ENCODE data around the gene MAZ. TPM values are rescaled to one million over a fixed set of nuclear protein-coding genes. Genes with fewer than 3 reads are reported as not detected.

MAZ gene
- polyA plus RNA-seq, 1 of the 3 experiments (the other 2 are of a cell fraction): 163 TPM

DNA sequence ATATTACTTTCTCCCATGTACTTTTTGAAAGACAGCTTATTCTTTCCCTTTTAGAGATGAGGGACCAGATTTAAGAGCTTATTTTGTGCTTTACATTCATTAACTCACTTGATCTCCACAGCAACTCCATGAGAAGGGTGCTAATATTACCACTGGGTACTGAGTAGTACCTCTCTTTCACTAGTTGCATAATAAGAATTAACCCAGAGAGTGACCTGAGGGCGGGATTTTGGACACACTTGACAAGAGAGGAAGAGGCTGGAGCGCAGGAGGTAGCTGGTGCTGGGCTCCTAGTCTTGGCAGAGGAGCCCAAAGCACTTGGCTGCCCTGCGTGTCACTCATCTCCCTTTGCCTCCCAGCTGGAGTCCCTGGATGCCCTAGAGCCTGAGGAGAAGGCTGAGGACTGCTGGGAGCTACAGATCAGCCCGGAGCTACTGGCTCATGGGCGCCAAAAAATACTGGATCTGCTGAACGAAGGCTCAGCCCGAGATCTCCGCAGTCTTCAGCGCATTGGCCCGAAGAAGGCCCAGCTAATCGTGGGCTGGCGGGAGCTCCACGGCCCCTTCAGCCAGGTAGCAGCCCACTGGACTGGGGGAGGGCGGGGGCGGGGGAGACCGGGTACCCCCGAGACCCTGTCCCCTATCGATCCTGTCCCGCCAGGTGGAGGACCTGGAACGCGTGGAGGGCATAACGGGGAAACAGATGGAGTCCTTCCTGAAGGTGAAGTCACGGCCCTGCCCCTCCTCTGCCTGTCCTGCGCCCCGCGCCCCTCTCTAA is 1.7 kb upstream of the MAZ start:
- Histone ChIP-seq H3K9me3 (no peaks in the 10 kb centered on the region), H3K27ac (ENCODE audit: low read depth in 2 of 2, low read length in 1 of 2) (peak overlapping the region; percentile 89 to 93), H2AFZ (ENCODE audit: low read depth) (peak overlapping the region; percentile 56; the same call in 1 of the 2 replicates), H3K79me2 (ENCODE audit: insufficient read depth) (peaks cover 25% of the 10 kb centered on the region), H3K9me2 (no peaks in the 10 kb centered on the region), H3K4me3 (ENCODE audit: low read depth in 2 of 2, low read length in 1 of 2) (peak overlapping the region; percentile 60 to 88), H3F3A (replicated peaks; ENCODE audit: insufficient read depth) (peaks cover 36% of the 10 kb centered on the region), H3K9ac (peak overlapping the region; percentile 95), H3K4me2 (peak overlapping the region; percentile 90), H3K4me1 (ENCODE audit: control insufficient read depth in 1 of 2, insufficient read depth in 2 of 2, low read depth in 1 of 2, low read length in 1 of 2) (peaks cover 14 to 29% of the 10 kb centered on the region in 2 experiments), H3K27me3 (ENCODE audit: insufficient read depth) (no peaks in the 10 kb centered on the region), H3K36me3 (replicated peaks in 1 of 2; ENCODE audit: control insufficient read depth in 1 of 2, insufficient read depth in 2 of 2, low read length in 1 of 2) (peaks cover 18 to 30% of the 10 kb centered on the region in 2 experiments), H4K20me1 (ENCODE audit: insufficient read depth) (peaks cover 10% of the 10 kb centered on the region)
- TF ChIP-seq FOXJ3 (CRISPR knock-in tag; IDR thresholded peaks at IDR 0.05) (0 out of 2 replicates have a peak, but pooled peaks have one; percentile 7), SMC3 (IDR thresholded peaks at IDR 0.05; ENCODE audit: low read depth, low read length) (no peak), GATA2 (CRISPR knock-in tag; IDR thresholded peaks at IDR 0.05) (no peak)
- TF ChIP-seq, protein P1, sequence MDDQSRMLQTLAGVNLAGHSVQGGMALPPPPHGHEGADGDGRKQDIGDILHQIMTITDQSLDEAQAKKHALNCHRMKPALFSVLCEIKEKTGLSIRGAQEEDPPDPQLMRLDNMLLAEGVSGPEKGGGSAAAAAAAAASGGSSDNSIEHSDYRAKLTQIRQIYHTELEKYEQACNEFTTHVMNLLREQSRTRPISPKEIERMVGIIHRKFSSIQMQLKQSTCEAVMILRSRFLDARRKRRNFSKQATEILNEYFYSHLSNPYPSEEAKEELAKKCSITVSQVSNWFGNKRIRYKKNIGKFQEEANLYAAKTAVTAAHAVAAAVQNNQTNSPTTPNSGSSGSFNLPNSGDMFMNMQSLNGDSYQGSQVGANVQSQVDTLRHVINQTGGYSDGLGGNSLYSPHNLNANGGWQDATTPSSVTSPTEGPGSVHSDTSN (IDR thresholded peaks at IDR 0.05): 0 out of 2 replicates have a peak, but pooled peaks have one; percentile 28
- TF ChIP-seq, protein P2, sequence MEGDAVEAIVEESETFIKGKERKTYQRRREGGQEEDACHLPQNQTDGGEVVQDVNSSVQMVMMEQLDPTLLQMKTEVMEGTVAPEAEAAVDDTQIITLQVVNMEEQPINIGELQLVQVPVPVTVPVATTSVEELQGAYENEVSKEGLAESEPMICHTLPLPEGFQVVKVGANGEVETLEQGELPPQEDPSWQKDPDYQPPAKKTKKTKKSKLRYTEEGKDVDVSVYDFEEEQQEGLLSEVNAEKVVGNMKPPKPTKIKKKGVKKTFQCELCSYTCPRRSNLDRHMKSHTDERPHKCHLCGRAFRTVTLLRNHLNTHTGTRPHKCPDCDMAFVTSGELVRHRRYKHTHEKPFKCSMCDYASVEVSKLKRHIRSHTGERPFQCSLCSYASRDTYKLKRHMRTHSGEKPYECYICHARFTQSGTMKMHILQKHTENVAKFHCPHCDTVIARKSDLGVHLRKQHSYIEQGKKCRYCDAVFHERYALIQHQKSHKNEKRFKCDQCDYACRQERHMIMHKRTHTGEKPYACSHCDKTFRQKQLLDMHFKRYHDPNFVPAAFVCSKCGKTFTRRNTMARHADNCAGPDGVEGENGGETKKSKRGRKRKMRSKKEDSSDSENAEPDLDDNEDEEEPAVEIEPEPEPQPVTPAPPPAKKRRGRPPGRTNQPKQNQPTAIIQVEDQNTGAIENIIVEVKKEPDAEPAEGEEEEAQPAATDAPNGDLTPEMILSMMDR (IDR thresholded peaks at IDR 0.05): no peak
- 23% methylated on average over 21 of the region's 26 CpGs for WGBS (ENCODE audit: low lambda C conversion rate)
- CTCF ChIA-PET: interaction anchor here (1.0 to 2.3 kb wide), 5 partner anchors 12 to 95 kb away, joined by 3 to 17 read pairs (median 5); partner anchors contain the start of genes ASPHD1, KIF22, MVP and PAGR1
- POLR2A ChIA-PET: interaction anchor here (0.6 to 4.0 kb wide), 6 partner anchors 10 to 261 kb away, joined by 3 to 19 read pairs (median 4); partner anchors contain the start of genes ALDOA and KIF22
- no peak for DNase-seq

DNA sequence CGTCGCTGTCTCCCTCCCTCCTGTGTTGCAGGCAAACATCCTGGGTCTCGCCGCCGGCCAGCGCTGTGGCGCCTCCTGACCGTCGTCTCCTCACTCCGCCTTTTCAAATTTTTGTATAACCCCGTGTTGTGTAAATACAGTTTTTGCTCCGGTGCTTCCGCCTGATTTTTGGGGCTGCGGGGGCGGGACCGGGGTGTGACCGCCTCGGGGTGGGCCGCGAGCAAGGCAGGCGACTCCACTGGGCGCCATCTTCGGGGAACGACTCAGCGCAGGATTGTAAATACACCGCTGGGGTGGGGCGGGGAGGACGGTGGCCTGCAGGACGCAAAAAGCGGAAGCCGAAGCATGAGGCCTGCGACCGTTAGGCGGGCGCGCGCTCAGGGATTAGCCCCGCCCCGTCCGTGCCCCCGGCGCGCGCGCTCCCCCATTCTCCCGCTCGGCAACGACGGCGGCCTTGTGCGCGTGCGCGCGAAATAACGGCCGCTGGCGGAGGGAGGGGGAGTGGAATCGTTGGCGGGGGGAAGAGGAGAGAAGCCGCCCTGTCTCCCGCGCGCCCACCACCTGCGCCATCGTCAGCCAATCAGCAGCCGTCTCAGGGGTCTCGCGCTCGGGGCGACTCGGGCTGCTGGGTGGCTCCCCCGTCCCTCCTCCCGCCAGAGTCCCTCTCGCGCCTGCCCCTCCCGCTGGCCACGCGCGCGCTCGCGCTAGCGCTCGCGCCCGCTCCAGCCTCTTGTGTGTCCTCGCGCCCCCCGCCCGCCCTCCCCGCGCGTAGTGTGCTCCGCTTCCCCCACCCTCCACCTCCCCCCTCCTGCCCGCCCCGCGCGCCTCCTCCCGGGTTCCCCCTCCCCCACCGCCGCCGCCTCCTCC is 864 bp upstream of the MAZ start:
- peak; percentile 96 for DNase-seq
- no peaks in the 10 kb centered on the region for H3K9me3 ChIP-seq
- CTCF ChIA-PET: interaction anchor here (1.3 to 2.3 kb wide), 2 partner anchors 16 to 43 kb away, joined by 3 to 17 read pairs; partner anchors contain the start of gene KIF22
- H3K79me2 ChIP-seq (ENCODE audit: insufficient read depth): peaks cover 34% of the 10 kb centered on the region
- H2AFZ ChIP-seq (ENCODE audit: low read depth): peak overlapping the region; percentile 56; the same call in 1 of the 2 replicates
- peaks cover 43% of the 10 kb centered on the region for H3F3A ChIP-seq (replicated peaks; ENCODE audit: insufficient read depth)
- H3K36me3 ChIP-seq (replicated peaks in 1 of 2; ENCODE audit: control insufficient read depth in 1 of 2, insufficient read depth in 2 of 2, low read length in 1 of 2): peaks cover 22 to 32% of the 10 kb centered on the region in 2 experiments
- POLR2A ChIA-PET: interaction anchor here (0.6 to 4.0 kb wide), 7 partner anchors 10 to 216 kb away, joined by 3 to 19 read pairs (median 4); partner anchors contain the start of genes KIF22 and PAGR1
- H3K9me2 ChIP-seq: no peaks in the 10 kb centered on the region
- H3K27ac ChIP-seq (ENCODE audit: low read depth in 2 of 2, low read length in 1 of 2): peak overlapping the region; percentile 89 to 93
- peaks cover 15% of the 10 kb centered on the region for H4K20me1 ChIP-seq (ENCODE audit: insufficient read depth)
- peak overlapping the region; percentile 95 for H3K9ac ChIP-seq
- WGBS (ENCODE audit: low lambda C conversion rate): 2% methylated on average over 33 of the region's 103 CpGs
- peak overlapping the region; percentile 60 to 88 for H3K4me3 ChIP-seq (ENCODE audit: low read depth in 2 of 2, low read length in 1 of 2)
- peak overlapping the region; percentile 90 for H3K4me2 ChIP-seq
- peaks cover 19 to 37% of the 10 kb centered on the region in 2 experiments for H3K4me1 ChIP-seq (ENCODE audit: control insufficient read depth in 1 of 2, insufficient read depth in 2 of 2, low read depth in 1 of 2, low read length in 1 of 2)
- no peaks in the 10 kb centered on the region for H3K27me3 ChIP-seq (ENCODE audit: insufficient read depth)
- peak; percentile 42; the same call in 1 of the 2 replicates for TF ChIP-seq JUND (IDR thresholded peaks at IDR 0.05)
- no peak for TF ChIP-seq RAD21 (IDR thresholded peaks at IDR 0.05; ENCODE audit: low read length)
- peak; percentile 57; the same call in 1 of the 2 replicates for TF ChIP-seq RCOR1 (IDR thresholded peaks at IDR 0.05; ENCODE audit: low read length)
- TF ChIP-seq, protein P1 (IDR thresholded peaks at IDR 0.05): peak; percentile 89
- TF ChIP-seq, protein P3, sequence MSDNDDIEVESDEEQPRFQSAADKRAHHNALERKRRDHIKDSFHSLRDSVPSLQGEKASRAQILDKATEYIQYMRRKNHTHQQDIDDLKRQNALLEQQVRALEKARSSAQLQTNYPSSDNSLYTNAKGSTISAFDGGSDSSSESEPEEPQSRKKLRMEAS (IDR thresholded peaks at IDR 0.05; ENCODE audit: low read depth): peak; percentile 95
- TF ChIP-seq RXRA (IDR thresholded peaks at IDR 0.05; ENCODE audit: borderline replicate concordance, low read depth): peak; percentile 3; the same call in 1 of the 2 replicates
- peak; percentile 85 for TF ChIP-seq FOXM1 (IDR thresholded peaks at IDR 0.05; ENCODE audit: low read depth)
- no peak for TF ChIP-seq SMC3 (IDR thresholded peaks at IDR 0.05; ENCODE audit: low read depth, low read length)
- TF ChIP-seq GATA2 (CRISPR knock-in tag; IDR thresholded peaks at IDR 0.05): no peak
- peak; percentile 73 for TF ChIP-seq MXI1 (IDR thresholded peaks at IDR 0.05; ENCODE audit: low read depth, low read length)
- TF ChIP-seq GABPA (IDR thresholded peaks at IDR 0.05; ENCODE audit: low read depth): peak; percentile 46; the same call in 1 of the 2 replicates
- TF ChIP-seq EP300 (IDR thresholded peaks at IDR 0.05; ENCODE audit: borderline replicate concordance in 1 of 2, low read depth in 1 of 2, low read length in 1 of 2): peak in 1 of 2 experiments; percentile 78; a peak in 1 of 4 replicates
- TF ChIP-seq, protein P4, sequence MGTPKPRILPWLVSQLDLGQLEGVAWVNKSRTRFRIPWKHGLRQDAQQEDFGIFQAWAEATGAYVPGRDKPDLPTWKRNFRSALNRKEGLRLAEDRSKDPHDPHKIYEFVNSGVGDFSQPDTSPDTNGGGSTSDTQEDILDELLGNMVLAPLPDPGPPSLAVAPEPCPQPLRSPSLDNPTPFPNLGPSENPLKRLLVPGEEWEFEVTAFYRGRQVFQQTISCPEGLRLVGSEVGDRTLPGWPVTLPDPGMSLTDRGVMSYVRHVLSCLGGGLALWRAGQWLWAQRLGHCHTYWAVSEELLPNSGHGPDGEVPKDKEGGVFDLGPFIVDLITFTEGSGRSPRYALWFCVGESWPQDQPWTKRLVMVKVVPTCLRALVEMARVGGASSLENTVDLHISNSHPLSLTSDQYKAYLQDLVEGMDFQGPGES (IDR thresholded peaks at IDR 0.05; ENCODE audit: low read depth, low read length): no peak
- TF ChIP-seq EZH2phosphoT487 (IDR thresholded peaks at IDR 0.05; ENCODE audit: borderline replicate concordance, low read depth): no peak
